ENCODE results near the gene CASZ1.

The CASZ1 gene

DNA sequence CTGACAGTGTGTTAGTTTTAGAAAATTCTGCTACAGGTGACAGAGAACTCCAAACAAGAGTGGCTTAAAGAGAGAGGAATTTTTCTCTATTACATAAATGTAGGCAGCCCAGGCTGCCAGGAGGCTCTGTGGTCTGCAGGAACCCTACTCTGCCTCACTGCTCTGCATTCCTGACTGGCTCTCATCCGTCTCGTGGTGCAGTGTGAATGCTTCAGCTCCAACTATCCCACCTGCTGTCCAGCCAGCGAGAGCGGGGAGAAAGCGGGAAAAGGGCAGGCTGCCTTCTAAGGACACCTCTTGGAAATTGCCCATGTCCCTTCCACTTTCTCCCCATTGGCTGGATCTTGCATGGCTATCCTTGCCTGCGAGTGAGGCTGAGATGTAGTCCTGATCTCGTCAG, 190.4 kb downstream of the CASZ1 start:
- Mint-ChIP-seq H3K27ac (no peak overlapping the region), H3K27me3 (ENCODE audit: low read depth) (no peaks in the 10 kb centered on the region), H3K4me3 (no peak overlapping the region), H3K4me1 (peaks cover 13% of the 10 kb centered on the region), H3K9me3 (no peaks in the 10 kb centered on the region), H3K36me3 (ENCODE audit: low read depth) (peaks cover 36% of the 10 kb centered on the region)
- TF ChIP-seq, protein P1, sequence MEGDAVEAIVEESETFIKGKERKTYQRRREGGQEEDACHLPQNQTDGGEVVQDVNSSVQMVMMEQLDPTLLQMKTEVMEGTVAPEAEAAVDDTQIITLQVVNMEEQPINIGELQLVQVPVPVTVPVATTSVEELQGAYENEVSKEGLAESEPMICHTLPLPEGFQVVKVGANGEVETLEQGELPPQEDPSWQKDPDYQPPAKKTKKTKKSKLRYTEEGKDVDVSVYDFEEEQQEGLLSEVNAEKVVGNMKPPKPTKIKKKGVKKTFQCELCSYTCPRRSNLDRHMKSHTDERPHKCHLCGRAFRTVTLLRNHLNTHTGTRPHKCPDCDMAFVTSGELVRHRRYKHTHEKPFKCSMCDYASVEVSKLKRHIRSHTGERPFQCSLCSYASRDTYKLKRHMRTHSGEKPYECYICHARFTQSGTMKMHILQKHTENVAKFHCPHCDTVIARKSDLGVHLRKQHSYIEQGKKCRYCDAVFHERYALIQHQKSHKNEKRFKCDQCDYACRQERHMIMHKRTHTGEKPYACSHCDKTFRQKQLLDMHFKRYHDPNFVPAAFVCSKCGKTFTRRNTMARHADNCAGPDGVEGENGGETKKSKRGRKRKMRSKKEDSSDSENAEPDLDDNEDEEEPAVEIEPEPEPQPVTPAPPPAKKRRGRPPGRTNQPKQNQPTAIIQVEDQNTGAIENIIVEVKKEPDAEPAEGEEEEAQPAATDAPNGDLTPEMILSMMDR (IDR thresholded peaks at IDR 0.05; ENCODE audit: unreplicated experiment in 3 of 3), result no peak

DNA sequence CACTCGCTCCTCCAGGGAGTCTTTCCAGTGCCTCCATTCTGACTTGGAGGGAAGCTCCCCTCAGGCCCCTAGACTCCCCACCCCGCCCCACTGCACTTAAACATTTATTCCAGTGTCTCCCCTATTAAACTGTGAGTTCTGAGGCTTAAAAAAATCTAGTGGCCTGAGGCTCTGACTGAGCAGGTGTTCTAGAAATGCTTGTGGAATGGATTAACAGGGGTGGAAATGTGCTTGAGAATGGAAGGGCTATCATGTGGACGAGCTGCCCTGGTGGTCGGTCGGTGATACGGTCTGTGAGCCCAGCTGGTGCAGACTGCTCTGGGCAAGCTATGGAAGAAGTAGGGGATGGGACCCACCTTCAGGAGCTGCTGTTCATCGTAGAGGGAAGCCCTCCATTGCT, 191.5 kb downstream of the CASZ1 start:
- H3K9me3 Mint-ChIP-seq, result no peaks in the 10 kb centered on the region
- no peak overlapping the region for H3K4me3 Mint-ChIP-seq
- H3K36me3 Mint-ChIP-seq (ENCODE audit: low read depth), result peaks cover 36% of the 10 kb centered on the region
- no peaks in the 10 kb centered on the region for H3K27me3 Mint-ChIP-seq (ENCODE audit: low read depth)
- TF ChIP-seq, protein P1 (IDR thresholded peaks at IDR 0.05; ENCODE audit: unreplicated experiment in 3 of 3), result no peak
- no peak overlapping the region for H3K27ac Mint-ChIP-seq
- H3K4me1 Mint-ChIP-seq, result peaks cover 13% of the 10 kb centered on the region

DNA sequence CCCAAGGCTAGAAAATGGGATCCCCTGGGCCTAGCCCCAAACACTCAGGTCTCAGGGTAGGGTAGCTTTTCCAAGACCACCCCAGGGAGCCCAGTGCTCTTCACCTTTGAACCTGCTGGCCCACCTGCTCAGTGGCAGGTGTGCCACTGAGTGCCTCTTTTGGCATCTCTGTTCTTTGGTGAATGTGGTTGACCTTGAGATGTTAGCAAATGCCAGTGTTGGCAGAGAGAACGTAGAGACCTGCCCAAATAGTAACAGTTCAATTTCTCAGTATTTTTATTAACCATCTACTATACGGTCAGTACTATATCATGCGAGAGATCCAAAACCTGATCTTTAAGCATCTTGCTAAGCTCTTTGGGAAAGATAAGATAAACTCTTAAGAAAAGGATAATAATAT, 193.5 kb downstream of the CASZ1 start:
- Mint-ChIP-seq H3K27ac (no peak overlapping the region), H3K4me3 (no peak overlapping the region)

DNA sequence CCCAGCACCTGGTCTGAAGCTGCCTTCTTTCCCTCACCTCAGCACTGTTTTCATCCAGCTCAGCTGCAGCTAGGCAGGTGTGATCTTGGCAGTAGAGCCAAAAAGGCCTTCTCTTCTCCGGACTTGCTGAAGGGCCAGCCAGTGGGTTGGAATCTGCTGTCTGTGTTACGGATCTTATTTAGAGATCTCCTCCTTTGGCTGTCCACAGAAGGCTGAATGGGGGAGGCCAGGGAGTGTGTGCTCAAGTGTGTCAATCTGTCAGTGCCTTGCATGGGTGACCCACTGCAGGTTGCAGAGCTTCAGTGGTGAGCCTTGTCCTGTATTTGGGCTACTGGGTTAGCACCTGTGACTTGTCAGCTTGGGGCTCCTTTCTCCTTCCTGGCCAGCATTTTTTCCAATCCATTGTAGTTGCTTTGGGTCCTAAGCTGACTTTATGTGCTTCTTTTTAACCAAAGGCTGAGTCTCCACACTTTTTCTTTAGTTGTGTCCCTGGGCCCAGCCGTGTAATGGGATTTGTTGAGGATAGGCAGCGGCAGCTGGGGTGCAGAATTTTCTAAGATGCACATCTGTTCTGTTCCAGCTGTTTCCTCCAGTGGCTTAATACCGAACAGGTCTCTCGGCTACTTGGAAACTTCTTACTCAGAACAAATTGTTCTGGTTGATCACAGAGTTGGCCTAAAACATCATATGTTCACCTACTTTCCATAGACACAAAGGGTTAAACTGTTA, 194.9 kb downstream of the CASZ1 start:
- Mint-ChIP-seq H3K27me3 (ENCODE audit: low read depth) (no peaks in the 10 kb centered on the region), H3K27ac (peak overlapping the region in 2 of 3 experiments; percentile 70 to 83), H3K9me3 (no peaks in the 10 kb centered on the region), H3K4me3 (no peak overlapping the region), H3K36me3 (ENCODE audit: low read depth) (peaks cover 19% of the 10 kb centered on the region), H3K4me1 (peaks cover 47% of the 10 kb centered on the region)
- TF ChIP-seq, protein P1 (IDR thresholded peaks at IDR 0.05; ENCODE audit: unreplicated experiment in 3 of 3), result no peak

More for the DNA sequence above, 193.5 kb downstream of the CASZ1 start:
- Mint-ChIP-seq H3K9me3 (no peaks in the 10 kb centered on the region), H3K36me3 (ENCODE audit: low read depth) (peaks cover 28% of the 10 kb centered on the region), H3K4me1 (peaks cover 32% of the 10 kb centered on the region), H3K27me3 (ENCODE audit: low read depth) (no peaks in the 10 kb centered on the region)
- TF ChIP-seq, protein P1 (IDR thresholded peaks at IDR 0.05; ENCODE audit: unreplicated experiment in 3 of 3), result no peak

DNA sequence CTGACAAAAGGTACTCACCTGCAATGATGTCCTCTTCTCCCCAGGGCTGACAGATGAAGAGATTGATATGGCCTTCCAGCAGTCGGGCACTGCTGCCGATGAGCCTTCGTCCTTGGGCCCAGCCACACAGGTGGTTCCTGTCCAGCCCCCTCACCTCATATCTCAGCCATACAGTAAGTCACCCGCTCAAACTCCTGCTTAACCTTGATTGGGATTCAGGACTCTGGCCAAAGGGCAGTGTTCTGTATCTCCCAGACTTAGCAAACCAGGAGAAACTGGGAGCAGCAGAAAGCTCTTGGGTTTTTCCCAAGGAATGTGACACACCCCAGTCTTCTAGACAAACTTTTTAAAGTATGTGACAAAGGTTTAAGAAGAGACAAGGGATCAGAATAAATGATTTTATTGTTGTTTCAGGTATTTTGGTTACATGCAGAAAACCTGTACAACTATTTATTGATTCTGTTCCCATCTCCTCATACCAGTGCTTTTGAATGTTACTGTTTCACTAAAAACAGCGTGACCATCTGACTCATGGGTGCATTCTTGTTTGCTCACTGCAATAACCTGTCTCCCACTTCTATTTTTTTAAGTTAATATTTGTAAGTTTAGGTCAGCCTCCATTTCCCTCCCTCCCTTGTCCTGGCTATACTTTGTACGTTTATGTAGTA, 197.1 kb downstream of the CASZ1 start:
- Mint-ChIP-seq H3K27me3 (ENCODE audit: low read depth) (no peaks in the 10 kb centered on the region), H3K4me3 (no peak overlapping the region), H3K9me3 (no peaks in the 10 kb centered on the region), H3K36me3 (ENCODE audit: low read depth) (peaks cover 9% of the 10 kb centered on the region), H3K27ac (peak overlapping the region; percentile 16 to 77 (median 64)), H3K4me1 (peaks cover 65% of the 10 kb centered on the region)
- TF ChIP-seq, protein P1 (IDR thresholded peaks at IDR 0.05; ENCODE audit: unreplicated experiment in 3 of 3), result no peak

DNA sequence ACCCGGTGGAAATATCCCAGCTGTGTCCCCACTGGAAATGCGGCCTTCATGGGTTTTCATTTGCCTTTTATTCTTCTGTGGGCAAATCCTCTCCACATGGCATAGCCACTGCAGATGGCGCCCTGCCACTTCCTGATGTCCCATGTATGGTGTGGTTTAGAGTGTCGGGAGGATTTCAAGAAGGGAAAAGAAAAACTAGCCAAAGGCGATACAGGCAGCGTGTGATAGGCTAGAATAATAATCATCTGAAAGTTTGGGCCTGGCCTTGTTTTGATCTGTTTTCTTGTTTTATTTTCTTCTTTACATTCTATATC, 198.1 kb downstream of the CASZ1 start:
- Mint-ChIP-seq H3K4me1 (peaks cover 72% of the 10 kb centered on the region), H3K36me3 (ENCODE audit: low read depth) (peaks cover 3% of the 10 kb centered on the region), H3K9me3 (no peaks in the 10 kb centered on the region), H3K27ac (peak overlapping the region; percentile 16 to 73 (median 42)), H3K4me3 (no peak overlapping the region), H3K27me3 (ENCODE audit: low read depth) (no peaks in the 10 kb centered on the region)
- TF ChIP-seq, protein P1 (IDR thresholded peaks at IDR 0.05; ENCODE audit: unreplicated experiment in 3 of 3), result no peak

Data from nephron (organoid).